Thyroid gland (tissue), 4 donors: ENCODE results near the gene NPFFR1.

Source experiments
- CTCF ChIP-seq, 6 experiments: fragments of 200-600 bp in 3 of 6; fragments of 450-650 bp in 3 of 6; sonication (generic) in 3 of 6; IDR thresholded peaks; one replicate each; pipeline ENCODE4 v1.5.1; 2016 to 2019; ENCODE audit warnings: antibody characterized with exemption in 6 of 6, mild to moderate bottlenecking in 2 of 6, inconsistent platforms in 1 of 6, moderate library complexity in 1 of 6
- POLR2A ChIP-seq, 2 donors: fragments of 450-650 bp; IDR thresholded peaks; one replicate each; pipeline ENCODE4 v1.6.1; 2017; ENCODE audit warnings: antibody characterized with exemption in 2 of 2, mild to moderate bottlenecking in 2 of 2, moderate library complexity in 1 of 2

- TF ChIP-seq CTCF (IDR thresholded peaks at IDR 0.05) (no peak), POLR2A (IDR thresholded peaks at IDR 0.05) (no peak)
Observed at GRCh38 chr10:70232859-70233108, 51.0 kb downstream of the NPFFR1 start.
